ENCODE measurements around the gene PRTG.
"Not testable (repeated sequence)": the region's sequence is repeated elsewhere in the genome, so short reads cannot be mapped to it uniquely, and the experiment has no call there.

The PRTG gene

GRCh38 chr15:55707951-55708350 is 35.0 kb downstream of the PRTG start:
- H3K27ac ChIP-seq: no peak overlapping the region
- DNase-seq (ENCODE audit: low read depth, low spot score): no peak

- DNase-seq (ENCODE audit: low read depth, low spot score): no peak
- no peak overlapping the region for H3K27ac ChIP-seq
Measured at GRCh38 chr15:55707518-55707917, 35.4 kb downstream of the PRTG start.

DNA sequence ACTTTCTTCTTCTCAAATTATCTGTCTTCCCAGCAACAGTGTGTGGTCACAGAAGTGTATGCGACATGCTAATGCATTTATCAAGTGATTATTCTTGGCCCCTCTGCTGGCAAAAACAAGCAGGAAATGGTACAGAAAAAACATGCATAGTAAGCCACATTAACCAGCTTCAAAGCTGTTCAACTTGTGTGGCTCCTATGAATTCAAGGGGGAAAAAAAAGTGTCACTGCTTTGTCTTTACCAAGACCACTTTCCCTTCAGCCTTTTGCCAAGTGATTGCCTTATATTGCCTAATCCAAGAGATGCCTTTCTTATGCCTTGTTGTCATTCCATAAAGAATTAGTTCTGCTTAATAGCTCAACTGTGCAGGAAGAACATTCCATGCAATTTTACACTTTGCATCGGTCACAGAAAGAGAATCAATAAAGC is 39.1 kb downstream of the PRTG start:
- DNase-seq (ENCODE audit: low read depth, low spot score): no peak
- H3K27ac ChIP-seq: no peak overlapping the region

- no peak for DNase-seq (ENCODE audit: low read depth, low spot score)
- H3K27ac ChIP-seq: no peak overlapping the region
Measured at GRCh38 chr15:55700876-55701275, 42.1 kb downstream of the PRTG start.

- DNase-seq (ENCODE audit: low read depth, low spot score): no peak
- no peak overlapping the region for H3K27ac ChIP-seq
Measured at GRCh38 chr15:55698653-55699052, 44.3 kb downstream of the PRTG start.

- no peak for DNase-seq (ENCODE audit: low read depth, low spot score)
- H3K27ac ChIP-seq: no peak overlapping the region
Measured at GRCh38 chr15:55696221-55696620, 46.7 kb downstream of the PRTG start.

- no peak overlapping the region for H3K27ac ChIP-seq
- DNase-seq (ENCODE audit: low read depth, low spot score): no peak
Measured at GRCh38 chr15:55695432-55695831, 47.5 kb downstream of the PRTG start.

- H3K27ac ChIP-seq: no peak overlapping the region
- DNase-seq (ENCODE audit: low read depth, low spot score): peak; percentile 0
Measured at GRCh38 chr15:55694652-55695150, 48.3 kb downstream of the PRTG start.

- not testable (repeated sequence) for DNase-seq (ENCODE audit: low read depth, low spot score); H3K27ac ChIP-seq
Measured at GRCh38 chr15:55693116-55693515, 49.8 kb downstream of the PRTG start.

DNA sequence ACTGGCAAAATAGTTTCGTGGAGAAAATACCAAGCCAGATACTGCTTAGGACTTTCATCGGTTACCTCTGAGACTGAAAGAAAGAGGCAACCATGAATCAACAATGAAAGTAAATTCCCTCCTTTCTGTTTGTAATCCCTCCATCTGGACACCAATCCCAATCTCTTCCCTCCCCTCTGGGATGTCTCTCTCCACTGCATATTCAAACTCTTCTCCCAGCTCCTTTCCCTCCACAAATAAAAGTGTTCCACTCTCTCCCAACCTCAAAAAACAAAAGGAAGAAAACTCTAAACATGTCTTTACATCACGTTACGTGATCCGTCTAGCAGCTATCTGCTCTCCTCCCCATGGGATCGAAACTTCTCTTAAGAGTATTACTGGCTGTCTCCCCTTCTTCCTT is 55.2 kb downstream of the PRTG start:
- no peak for DNase-seq (ENCODE audit: low read depth, low spot score)
- H3K27ac ChIP-seq: no peak overlapping the region

GRCh38 chr15:55685286-55685685 is 57.7 kb downstream of the PRTG start:
- H3K27ac ChIP-seq: no peak overlapping the region

GRCh38 chr15:55683376-55683775 is 59.6 kb downstream of the PRTG start:
- no peak for DNase-seq (ENCODE audit: low read depth, low spot score)
- no peak overlapping the region for H3K27ac ChIP-seq

More at GRCh38 chr15:55685286-55685685, 57.7 kb downstream of the PRTG start:
- no peak for DNase-seq (ENCODE audit: low read depth, low spot score)

DNA sequence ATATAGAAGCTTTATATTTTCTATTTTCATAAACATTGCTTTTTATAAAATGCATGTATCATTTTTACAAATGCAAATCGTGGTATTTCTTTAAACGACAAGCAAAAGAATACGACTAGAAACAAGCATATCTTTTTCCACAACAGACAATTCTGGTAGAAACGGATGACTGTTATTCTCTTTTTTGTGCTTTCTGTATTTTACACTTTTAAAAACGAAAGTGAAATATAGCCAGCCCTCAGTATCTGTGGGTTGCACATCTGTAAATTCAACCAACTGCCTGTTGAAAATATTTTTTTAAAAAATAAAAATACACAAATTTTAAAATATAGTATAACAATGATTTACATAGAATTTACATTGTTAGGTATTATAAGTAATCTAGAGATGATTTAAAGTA is 61.3 kb downstream of the PRTG start:
- no peak for DNase-seq (ENCODE audit: low read depth, low spot score)
- no peak overlapping the region for H3K27ac ChIP-seq

DNA sequence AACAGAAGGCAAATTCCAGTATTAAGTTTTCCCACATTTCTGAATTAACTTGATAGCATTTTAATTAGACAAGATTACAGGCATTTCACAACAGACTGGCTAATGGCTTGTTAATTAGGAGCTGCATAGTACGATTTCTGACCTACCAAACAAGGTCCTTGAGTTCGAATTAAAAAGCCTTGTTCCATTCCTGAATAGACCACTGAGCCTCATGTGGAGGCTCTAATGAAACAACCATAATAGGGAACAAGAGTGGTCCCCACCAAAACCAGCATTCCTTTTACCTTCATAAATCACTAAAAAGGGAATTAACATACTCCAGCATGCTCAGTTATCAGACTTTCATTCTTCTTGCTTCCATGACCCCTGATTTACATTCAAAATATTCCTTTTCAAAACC is 66.4 kb downstream of the PRTG start:
- no peak overlapping the region for H3K27ac ChIP-seq
- DNase-seq (ENCODE audit: low read depth, low spot score): no peak

DNA sequence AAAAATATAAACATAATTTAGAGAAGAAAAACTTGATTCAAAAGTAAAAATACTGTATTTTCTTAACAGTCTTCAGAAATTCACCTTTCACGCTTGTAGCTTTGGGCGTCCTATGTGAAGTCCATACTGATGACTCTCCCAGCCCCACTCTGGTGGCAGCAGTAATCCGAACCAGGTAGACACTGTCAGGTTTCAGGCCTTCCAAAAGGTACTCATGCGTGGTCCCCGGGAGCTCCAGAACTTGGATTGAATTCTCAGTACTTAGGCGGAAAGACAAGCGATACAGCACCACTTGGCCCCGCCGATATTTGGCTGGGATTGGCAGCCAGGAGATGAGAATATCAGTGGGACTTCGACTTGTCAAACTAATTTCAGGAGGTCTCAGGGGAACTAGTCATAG is 69.7 kb downstream of the PRTG start:
- no peak overlapping the region for H3K27ac ChIP-seq
- no peak for DNase-seq (ENCODE audit: low read depth, low spot score)

- DNase-seq (ENCODE audit: low read depth, low spot score): no peak
- H3K27ac ChIP-seq: no peak overlapping the region
Measured at GRCh38 chr15:55669270-55669669, 73.7 kb downstream of the PRTG start.

DNA sequence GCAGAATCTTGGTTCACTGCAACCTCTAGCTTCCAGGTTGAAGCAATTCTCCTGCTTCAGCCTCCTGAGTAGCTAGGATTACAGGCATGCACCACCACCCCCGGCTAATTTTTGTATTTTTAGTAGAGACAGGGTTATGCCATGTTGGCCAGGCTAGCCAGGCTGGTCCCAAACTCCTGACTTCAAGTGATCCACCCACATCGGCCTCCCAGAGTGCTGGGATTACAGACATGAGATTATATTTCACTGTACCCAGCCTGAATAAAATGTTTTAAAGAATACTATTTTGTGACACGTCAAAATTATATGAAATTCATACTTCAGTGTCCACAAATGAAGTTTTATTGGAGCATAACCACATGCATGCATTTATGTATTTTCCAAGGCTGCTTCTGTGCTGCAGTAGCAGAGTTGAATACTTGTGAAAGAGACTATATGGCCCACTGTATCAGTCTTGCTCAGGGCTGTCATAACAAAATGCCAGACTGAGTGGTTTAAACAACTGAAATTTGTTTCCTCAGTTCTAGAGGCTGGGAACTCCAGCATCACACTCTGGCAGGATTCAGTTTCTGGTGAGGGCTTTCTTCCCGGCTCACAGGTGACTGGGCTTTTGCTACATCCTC is 77.2 kb downstream of the PRTG start:
- DNase-seq (ENCODE audit: low read depth, low spot score): no peak
- H3K27ac ChIP-seq: no peak overlapping the region

GRCh38 chr15:55661428-55661827 is 81.5 kb downstream of the PRTG start:
- DNase-seq (ENCODE audit: low read depth, low spot score): no peak
- no peak overlapping the region for H3K27ac ChIP-seq

GRCh38 chr15:55660153-55660552 is 82.8 kb downstream of the PRTG start:
- no peak for DNase-seq (ENCODE audit: low read depth, low spot score)
- H3K27ac ChIP-seq: no peak overlapping the region

DNA sequence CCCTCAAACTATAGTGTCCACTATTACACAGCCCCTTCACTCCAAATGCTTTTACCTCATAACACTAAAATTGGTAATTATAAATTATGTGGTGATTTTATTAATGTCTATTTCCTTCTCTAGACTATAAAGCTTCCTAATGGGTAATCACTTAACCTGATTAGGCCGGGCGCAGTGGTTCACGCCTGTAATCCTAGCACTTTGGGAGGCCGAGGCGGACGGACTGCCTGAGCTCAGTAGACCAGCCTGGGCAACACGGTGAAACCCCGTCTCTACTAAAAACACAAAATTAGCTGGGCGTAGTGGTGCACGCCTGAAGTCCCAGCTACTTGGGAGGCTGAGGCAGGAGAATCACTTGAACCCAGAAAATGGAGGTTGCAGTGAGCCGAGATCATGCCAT is 83.5 kb downstream of the PRTG start:
- DNase-seq (ENCODE audit: low read depth, low spot score): no peak
- no peak overlapping the region for H3K27ac ChIP-seq

- no peak for DNase-seq (ENCODE audit: low read depth, low spot score)
- no peak overlapping the region for H3K27ac ChIP-seq
Measured at GRCh38 chr15:55658886-55659285, 84.1 kb downstream of the PRTG start.

DNA sequence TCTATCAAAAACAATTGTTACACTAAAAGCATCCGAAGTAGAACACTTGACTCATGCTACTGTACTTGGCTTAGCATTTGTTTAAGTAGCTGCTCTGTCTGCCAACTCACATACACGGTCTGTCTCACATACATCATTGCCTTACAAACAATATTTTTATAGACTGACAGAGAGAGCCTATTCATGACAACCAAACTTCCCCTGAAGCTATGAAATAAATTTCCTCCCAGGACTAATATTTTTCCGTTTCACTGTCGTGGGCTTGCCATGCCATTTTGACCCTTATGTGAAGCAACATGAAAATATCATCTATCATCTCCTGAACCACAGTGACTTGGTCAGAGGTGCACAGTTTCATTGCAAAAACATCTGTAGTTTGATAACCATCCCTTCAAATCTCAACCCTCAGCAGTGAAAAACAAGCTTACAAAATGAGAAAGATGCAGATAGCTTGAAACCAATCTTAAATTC is 88.4 kb downstream of the PRTG start:
- DNase-seq (ENCODE audit: low read depth, low spot score): peak; percentile 20
- no peak overlapping the region for H3K27ac ChIP-seq
